NCI-H774 (cell line): ENCODE data around the gene PDE4B.
"Not testable (repeated sequence)": the region's sequence is repeated elsewhere in the genome, so short reads cannot be mapped to it uniquely, and the experiment has no call there.

ENCODE experiments used
- DNase-seq: peaks from one replicate; lab custom pipeline; 2025; lab: John Stamatoyannopoulos, UW

PDE4B gene

DNA sequence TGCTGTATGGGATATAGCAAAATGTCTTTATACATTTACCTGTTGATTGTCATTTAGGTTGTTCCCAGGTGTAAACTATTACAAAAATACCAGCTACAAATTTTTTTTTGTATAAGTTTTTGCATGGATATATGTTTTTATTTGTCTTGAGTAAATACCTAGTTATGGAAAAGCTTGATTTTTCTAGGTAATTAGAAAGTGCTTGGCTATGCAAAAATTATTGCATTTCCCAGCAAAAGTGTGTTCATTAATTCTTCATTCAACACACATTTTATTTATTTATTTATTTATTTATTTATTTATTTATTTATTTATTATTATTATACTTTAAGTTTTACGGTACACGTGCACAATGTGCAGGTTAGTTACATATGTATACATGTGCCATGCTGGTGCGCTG is 22.1 kb downstream of the PDE4B start:
- no peak for DNase-seq

DNA sequence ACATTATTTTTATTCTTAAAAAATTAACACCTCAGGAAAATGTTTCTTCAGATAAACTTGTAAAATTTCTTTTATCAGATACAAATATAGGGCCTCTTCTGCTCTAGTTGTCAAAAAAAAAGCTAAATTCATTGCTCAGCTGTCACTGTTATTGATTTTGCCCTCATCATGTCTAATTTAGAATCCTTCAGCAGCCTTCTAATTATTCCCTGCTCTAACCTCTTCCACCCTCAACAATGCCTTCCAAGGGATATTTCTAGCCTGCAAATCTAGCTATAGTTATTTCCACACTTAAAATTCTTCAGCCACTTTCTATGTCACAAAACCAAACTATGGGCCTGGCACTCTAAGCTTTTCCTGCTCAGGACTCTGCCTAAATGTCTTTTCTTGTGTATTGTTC is 25.2 kb downstream of the PDE4B start:
- DNase-seq, result no peak

DNA sequence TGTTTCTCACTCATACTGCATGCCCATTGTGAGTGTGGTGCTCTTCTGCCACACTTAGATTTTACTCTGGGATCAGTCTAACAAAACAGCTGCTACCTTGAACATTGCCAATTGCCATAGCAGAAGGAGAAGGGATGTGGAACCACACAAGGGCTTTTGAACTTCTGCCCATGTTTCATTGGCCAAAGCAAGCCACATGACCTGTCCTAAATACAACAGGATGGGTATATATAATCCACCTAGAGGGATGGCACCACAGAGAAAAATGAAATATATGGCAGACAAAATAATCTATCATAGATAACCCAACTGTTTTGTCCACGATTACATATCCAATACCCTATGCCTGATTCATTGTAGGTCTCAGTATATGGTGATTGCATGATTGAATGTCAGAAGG is 26.3 kb downstream of the PDE4B start:
- DNase-seq, result no peak

DNA sequence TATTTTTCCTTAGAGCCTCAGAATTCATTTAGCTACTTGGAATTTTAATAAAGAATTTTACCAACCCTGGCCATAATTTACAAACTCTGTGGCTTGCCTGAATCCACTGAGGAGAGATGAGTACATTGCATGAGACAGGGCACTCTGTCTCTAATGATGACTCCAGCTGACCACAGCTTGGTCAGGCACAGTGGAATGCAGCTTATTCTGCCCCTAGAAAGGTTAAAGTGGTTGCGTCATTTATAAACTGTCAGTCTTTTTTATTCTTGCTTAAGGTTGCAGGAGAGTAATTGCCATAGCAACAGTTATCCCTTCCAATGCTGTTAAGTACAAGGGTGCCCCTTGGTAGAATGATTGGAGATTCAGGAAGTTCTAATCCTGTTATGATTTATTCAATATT is 28.3 kb downstream of the PDE4B start:
- DNase-seq, result no peak

DNA sequence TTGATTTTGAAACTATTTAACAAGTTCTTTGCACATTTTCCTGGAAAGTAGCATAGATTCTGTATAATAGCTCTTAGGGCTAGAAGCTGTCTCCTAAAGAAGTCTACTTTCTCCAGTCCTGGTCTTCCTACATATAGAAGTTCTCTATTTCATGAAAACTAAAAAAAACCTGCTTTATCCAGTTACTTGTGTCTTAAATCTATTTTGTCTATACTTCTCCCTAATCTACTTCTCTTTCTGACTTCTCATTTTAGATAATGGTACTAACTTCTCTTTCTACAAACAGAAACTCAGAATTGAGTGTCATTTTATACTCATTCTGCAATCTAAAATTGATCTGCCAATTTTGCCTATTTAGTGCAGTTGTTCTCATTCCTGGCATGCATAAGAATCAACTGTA is 28.7 kb downstream of the PDE4B start:
- DNase-seq, result no peak

DNA sequence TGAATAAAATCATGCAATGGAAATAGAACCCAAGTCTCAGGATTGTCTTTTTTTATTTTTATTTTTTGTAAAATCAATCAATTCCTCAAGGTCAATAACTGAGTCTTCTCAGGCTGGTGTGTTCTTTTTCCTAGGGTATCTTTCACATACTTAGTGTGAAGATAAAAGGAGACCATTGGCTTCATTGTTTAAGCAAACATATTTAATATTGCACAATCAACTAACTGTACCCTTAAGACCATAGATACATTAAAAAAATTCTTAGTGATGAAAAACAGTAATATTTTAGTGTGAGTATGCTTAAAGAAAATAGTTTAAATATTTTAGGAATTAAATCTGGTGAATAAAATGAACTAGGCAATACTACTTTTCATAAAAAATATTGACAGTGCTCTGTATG is 31.4 kb downstream of the PDE4B start:
- DNase-seq, result no peak

DNA sequence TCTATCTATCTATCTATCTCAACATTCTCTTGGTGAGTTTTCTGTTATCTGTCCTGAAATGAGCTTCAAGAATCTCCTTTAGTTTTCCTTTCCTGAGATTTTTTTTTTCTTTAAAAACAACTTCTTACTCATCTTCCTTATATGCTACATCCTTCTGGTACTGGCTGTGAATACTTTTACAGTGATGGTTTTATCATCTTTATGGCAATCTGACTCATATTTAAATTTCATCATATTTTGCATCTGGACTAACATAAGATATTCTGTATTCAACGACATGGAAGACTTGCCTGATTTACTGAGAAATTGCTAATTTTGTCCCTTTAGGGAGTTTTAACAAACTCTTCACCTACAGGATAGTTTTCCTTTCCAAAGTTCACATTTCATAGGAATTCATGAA is 33.0 kb downstream of the PDE4B start:
- DNase-seq, result no peak

DNA sequence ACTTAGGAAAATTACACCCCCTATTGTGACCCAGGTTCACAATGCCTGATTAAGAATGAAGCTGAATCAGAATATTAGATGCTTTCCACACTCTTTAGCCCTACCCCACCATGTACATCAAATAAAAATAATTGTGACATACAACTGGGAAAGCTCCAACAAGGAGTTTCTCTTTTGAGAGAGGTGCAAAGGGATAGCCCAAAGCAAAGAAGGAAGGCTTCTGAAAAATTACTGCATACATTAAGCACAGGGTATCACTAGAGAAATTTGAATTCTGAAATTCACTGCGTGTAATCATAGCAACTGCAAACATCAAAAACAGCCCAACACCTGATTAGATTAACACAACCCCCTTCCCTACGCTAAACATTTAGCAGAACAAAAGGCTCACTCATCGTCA is 34.1 kb downstream of the PDE4B start:
- DNase-seq, result no peak

DNA sequence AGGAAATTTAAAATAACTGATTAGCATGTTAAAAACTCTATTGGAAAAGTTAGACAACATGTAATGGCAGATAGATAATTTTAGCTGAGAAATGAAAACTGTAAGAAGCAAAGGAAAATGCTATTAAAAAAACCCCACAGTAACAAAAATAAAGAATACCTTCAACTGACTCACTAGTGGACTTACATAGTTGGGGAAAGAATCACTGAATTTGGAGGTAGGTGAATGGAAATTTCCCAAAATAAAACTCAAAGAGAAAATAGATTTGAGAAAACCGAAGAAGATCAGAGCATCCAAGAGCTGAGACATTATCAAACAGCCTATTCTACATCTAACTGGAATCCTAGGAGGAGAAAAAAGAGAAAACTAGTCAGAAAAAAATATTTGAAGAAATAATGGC is 34.7 kb downstream of the PDE4B start:
- DNase-seq, result no peak

DNA sequence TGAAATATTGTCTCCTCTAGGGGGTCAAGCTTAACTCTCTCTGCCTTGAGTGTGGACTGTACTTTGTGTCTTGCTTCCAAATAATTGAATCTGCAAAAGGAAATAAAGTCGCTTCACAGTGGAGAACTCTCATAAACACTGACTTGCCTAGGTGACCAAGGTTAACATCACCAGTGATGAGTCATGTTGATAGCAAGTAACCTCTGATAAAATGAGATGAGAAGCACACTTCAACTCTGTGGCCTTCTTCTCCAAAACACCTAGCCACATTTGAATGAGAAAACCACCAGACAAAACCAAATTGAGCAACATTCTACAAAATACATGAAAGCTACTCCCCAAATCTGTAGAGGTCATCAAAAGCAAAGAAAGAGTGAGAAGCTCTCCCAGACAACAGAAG is 37.6 kb downstream of the PDE4B start:
- DNase-seq, result no peak

DNA sequence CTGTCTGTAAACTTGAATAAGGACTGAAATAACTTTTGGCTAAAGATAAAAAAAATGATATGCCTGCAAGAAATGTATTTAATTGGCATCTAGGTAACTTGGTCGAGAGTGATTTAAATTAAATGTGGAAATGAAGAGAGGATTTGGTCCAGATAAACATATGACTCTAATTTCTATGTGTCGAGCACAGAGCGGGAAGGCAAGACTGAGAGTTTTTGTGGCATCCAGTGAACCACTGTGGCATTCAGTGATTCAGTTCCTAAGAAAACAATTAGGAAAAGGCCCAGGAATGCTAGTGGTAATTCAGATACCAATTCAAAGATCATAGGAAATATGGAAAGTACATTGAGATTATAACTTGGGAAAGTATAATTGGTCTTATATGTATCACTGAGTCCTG is 39.6 kb downstream of the PDE4B start:
- DNase-seq, result no peak

DNA sequence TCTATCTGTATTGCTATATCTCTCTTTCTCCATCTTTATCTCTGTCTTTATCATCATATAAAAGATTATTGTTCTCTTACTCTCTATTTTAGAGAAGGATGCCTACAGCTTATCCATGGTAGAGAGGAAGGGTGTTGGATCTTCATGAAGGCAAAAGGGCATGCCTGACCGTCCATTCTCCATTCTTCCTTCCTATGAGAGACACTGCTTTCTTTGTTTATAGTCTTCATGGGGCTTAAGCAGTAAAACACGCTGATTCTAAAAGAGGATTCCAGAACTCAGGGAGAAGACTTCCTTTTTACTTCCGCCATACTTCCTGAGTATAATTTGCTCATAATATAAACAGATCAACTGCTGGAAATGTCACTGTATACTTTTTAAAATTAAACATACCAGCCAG is 44.0 kb downstream of the PDE4B start:
- no peak for DNase-seq

DNA sequence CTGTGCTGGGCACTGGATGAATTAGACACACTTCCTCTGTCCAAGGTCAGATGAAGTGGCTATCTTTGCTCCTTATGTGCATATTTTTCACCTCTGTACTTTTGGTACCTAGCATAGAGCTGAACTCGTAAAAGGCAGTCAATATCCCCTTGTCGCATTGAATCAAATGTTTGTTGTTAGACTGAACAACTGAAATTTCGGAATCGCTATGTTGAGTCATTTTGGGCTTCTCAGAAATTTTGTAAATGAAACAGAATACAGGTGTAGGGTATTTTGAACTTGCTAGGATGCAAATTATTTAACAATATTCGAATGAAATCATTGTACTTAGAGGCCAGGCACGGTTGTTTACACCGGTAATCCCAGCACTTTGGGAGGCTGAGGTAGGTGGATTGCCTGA is 48.0 kb downstream of the PDE4B start:
- no peak for DNase-seq

DNA sequence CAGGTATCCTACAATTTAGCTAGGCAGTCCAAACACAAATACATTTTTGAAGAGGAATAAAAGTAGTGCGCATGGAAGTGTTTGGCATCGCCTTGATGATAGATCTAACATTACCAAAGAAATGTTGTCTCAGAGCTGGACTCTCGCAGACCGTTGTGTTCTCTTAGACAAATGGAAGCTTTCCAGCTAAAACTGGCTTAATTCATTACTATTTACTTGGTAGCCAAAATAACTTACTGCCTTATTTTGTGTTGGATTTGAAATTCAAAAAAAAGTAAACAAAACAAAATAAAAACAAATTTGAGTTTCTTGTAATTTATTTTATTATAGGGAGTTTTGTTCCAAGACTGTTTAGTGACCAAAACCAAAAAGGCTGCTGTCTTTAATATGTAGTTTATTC is 51.6 kb downstream of the PDE4B start:
- DNase-seq, result no peak

DNA sequence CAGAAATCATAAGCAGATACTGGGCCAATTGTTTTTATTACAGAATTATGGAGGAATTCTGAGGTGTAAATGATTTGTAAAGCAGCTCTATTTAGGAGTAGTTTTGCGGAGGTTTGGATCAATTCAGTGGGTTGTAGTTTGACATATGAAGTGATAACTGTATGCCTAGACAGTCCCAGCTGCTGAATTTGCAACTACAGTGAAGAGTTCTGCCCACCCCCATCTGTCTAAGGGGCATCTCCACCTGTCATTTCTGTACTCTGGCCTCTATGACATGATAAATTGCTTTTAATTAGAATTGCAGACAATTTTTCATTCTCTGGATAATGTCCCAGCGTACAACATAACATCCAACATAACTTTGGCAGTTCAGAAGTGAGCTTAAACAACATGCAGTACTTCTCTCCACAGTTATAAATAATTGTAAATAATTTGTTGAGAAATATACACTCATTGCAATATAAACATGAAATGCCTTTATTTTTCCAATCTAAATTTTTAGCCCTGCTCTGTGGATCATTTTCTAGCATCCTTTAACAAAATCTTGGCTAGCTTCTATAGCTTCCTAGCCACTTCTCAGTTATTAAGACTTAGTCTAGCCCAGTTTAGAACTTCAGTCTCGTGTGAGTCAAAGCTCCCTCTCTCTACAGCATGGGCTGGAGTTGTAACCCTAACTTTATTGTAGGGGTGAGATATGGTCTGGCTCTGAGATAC is 52.3 kb downstream of the PDE4B start:
- DNase-seq, result no peak

DNA sequence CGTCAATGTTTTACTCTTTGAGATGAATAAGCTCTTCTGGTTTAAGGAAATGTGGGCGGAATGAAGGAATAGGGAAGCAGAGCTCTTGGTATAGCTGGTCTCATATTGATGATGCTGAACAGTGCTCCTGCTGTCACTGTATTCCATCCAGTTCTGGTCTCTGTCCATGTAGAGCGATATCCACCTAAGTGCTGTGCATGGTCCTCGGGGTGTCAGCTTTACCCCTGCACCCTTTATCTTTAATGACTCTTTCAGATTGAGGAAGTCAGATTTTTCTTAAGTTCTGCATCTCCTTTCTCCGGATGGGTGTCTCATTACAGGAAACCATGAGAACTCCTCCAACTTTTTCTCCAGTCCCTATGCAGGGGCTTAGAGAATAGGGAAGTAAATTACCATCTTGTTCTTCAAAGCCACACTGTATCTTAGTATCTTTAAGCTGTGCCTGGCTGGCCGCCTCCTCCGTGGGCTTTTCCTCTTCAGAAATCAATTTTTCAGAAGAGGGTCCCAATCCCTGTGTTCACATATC is 52.9 kb downstream of the PDE4B start:
- no peak for DNase-seq

DNA sequence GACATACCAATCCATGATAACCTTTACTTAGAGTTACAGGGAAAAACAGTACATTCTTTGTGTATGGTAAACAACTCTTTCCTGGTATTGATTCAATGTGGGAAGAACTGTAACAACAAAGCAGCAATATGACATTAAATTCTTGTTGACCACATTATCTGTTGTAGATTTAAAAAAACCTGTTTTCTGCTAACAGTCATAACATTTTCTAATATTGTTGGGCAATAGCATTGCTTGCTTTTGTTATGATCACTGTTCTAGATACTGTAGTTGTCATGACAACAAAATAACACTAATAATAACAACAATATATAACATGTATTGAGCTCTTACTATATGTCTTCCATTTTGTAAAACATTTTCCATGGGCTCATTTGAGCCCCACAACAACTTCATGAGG is 54.2 kb downstream of the PDE4B start:
- DNase-seq, result no peak

DNA sequence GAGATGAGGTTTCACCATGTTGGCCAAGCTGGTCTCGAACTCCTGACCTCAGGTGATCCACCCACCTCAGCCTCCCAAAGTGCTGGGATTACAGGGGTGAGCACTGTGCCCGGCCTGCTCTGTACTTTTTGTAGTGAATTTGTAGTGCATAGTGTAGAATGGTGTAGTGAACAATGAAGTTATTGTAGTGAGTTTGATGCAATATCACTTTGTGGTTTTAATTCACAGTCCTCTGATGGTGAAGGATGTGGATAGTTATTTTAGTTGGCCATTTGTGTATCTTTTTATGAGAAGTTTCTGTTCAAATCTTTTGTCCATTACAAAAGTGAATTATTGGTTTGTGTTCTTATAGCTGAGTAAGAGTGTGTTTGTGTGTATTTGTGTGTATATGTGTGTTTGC is 57.6 kb downstream of the PDE4B start:
- no peak for DNase-seq

DNA sequence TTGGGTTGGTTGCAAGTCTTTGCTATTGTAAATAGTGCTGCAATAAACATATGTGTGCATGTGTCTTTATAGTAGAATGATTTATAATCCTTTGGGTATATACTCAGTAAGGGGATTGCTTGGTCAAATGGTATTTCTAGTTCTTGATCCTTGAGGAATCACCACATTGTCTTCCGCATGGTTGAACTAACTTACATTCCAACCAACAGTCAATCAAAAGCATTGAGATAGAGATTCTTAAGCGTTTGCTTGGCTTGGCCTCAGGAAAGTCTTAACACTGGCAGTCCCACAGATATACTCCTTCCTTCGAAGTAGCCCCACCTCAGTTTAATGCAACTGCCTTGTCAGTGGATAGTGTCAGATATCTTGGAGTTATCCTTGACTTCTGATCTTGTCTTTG is 63.9 kb downstream of the PDE4B start:
- not testable (repeated sequence) for DNase-seq

DNA sequence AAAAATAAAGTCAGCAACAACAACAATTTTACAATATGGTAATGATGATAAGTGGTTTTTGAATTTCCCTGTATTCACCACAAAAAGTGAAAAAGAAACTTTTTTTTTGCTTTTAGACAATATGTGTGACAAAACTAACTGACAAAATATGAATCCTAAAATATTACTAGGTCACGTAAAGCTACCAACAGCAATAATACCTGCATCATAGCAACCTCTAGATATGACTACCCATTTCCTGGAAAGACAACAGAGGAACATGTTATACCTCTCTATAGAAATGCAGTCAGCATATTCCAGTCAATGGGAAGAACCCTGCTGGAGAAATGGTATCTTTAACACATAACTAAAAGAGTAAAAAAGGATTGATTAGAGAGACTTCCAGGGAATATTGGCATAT is 73.7 kb downstream of the PDE4B start:
- no peak for DNase-seq

DNA sequence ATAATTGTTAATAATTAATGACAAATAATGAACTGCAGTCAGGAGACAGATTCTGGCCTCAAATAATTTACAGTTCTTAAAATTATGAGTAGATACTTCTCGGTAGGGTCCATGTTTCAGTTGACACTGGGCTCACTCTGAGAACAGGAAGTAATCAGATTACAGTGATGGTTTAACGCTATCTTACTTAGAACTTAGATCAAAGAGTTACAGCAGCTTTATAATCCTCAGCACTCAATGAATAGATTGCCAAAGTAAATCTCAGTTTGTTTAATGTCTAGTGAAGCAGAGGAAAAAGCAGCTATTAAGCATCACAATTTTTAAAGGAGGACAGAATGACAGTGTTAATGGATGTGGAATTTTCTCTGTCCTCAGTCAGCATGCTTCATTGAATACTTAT is 79.6 kb downstream of the PDE4B start:
- DNase-seq, result no peak

DNA sequence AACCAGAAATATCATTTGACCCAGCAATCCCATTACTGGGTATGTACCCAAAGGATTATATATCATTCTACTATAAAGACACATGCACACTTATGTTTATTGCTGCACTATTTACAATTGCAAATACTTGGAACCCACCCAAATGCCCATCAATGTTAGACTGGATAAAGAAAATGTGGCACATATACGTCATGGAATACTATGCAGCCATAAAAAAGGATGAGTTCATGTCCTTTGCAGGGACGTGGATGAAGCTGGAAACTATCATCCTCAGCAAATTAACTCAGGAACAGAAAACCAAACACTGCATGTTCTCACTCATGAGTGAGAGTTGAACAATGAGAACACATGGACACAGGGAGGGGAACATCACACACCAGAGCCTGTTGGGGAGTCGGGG is 85.6 kb downstream of the PDE4B start:
- not testable (repeated sequence) for DNase-seq

DNA sequence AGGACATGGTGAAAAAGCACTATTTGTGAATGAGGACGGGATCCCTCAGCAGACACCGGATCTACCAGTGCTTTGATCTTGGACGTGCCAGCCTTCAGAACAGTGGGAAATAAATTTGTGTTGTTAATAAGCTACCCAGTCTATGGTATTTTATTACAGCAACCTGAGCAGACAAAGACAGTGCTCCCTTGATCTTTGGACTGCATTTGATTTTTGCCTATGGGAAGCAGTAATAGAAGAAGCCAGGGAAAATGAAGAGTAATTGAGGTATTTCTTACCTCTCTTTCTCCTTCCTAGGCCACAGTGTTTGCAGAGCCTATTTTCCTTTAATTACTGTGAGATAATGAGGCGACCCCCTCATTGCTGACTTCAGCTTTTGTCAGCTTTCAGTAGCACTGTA is 87.9 kb downstream of the PDE4B start:
- DNase-seq, result no peak

DNA sequence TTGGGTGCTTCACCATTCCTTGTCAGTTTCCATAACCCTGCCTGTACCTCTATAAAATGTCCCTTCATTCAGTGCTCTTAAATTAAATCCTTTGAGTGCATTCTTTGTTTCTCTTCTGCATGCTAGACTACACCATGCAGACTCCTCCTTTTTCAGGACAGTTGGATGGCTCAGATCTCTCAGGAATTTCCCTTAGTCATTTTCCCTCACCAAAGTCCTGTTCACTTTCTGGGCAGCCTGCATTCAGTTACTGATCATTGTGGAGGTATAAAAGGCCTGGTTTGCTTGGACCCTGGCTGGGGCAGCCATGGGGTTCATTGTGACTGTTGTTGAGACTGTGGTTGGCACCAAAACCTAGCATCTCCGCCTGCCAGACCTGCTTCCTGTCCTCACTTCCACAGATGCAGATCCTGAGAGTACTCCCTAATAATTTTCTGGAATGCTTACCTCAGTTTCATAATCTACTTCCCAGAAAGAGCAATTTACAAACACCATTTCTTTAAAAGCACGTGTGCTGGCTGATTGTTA is 88.4 kb downstream of the PDE4B start:
- DNase-seq, result no peak
